Adrenal gland (tissue), 12 donors: Measurements from ENCODE around the gene LRRC36. TPM values are rescaled to one million over a fixed set of nuclear protein-coding genes. Genes with fewer than 3 reads are reported as not detected.
A peak's percentile ranks its signal among the peaks of the same experiment; 100 is the strongest.

Experiments used
- DNase-seq, 7 donors: peaks; one replicate each; pipeline ENCODE4 v3.0.0-alpha.2; 2019 to 2020
- H3K27ac ChIP-seq, 5 donors: fragments of 200-600 bp; sonication (generic) in 4 of 5; 1 replicate in 3 of 5; 2 replicates in 2 of 5; pipeline versions ENCODE4 v1.5.1 to v1.8.0; 2016 to 2020; ENCODE audit warnings: mild to moderate bottlenecking in 1 of 5
- H3K27me3 ChIP-seq: fragments of 200-600 bp; 2 replicates; pipeline ENCODE4 v1.8.0; 2021
- H3K36me3 ChIP-seq, 2 donors: fragments of 200-600 bp; replicated peaks in 1 of 2; 1 replicate in 1 of 2; 2 replicates in 1 of 2; pipeline versions ENCODE4 v1.5.1 to v1.8.0; 2018 to 2022
- H3K4me1 ChIP-seq, 2 donors: fragments of 200-600 bp; replicated peaks in 1 of 2; 1 replicate in 1 of 2; 2 replicates in 1 of 2; pipeline versions ENCODE4 v1.5.1 to v1.8.0; 2018 to 2021
- H3K4me3 ChIP-seq, 4 donors: fragments of 200-600 bp; sonication (generic) in 3 of 4; one replicate each; pipeline ENCODE4 v1.5.1; 2016 to 2018
- H3K9me3 ChIP-seq, 3 donors: fragments of 200-600 bp; sonication (generic) in 1 of 3; replicated peaks in 1 of 3; 1 replicate in 2 of 3; 2 replicates in 1 of 3; pipeline versions ENCODE4 v1.5.1 to v1.8.0; 2016 to 2021
- POLR2A ChIP-seq, 2 donors: fragments of 450-650 bp; IDR thresholded peaks; one replicate each; pipeline ENCODE4 v1.6.1; 2017; ENCODE audit warnings: antibody characterized with exemption in 2 of 2, mild to moderate bottlenecking in 2 of 2, moderate library complexity in 1 of 2
- WGBS, 4 donors: extraction: QIAGEN DNeasy Blood & Tissue Kit in 2 of 4; methylation state at CpG; one replicate each; pipeline versions ENCODE4 v1.1.5 to v1.1.7; 2013 to 2017; 5-methylcytosine and 5-hydroxymethylcytosine counted together
- intact Hi-C, 2 donors: fragments of 100-400 bp; cut with DNase I; formaldehyde crosslinking; loops; one replicate each; pipeline versions ENCODE4 v1.14.1 to v1.15.0; 2022 to 2023
- polyA plus RNA-seq, 3 donors: library from polyadenylated mRNA; stranded (reverse); fragments of 200-250 nt in 2 of 3; fragments of 350-450 nt in 1 of 3; fragmentation: Illumina TruSeq in 1 of 3; extraction: RNeasy Lipid Tissue Mini Kit (QIAGEN cat#74804) in 1 of 3; gene quantifications; one replicate each; pipeline ENCODE4 v1.2.3, GENCODE V29; 2013 to 2014
- total RNA-seq, 9 donors: library from RNA; depleted of rRNA in 4 of 9; stranded (reverse); fragments of >200 nt in 4 of 9; fragments of 120-200 nt in 1 of 9; fragmentation: NEBNext Ultra II Directional in 1 of 9; extraction: Animal tissue kit (Norgen Biotek cat#: 25700) in 1 of 9; gene quantifications; one replicate each; pipeline versions ENCODE4 v1.1.0 to v1.2.4, GENCODE V29; 2013 to 2023
- TF ChIP-seq, protein P1 (sequence below), 6 experiments: fragments of 450-650 bp in 4 of 6; fragments of 200-600 bp in 2 of 6; sonication (generic) in 1 of 6; IDR thresholded peaks; 1 replicate in 5 of 6; 2 replicates in 1 of 6; pipeline versions ENCODE4 v1.5.1 to v1.8.0; 2016 to 2021; ENCODE audit warnings: antibody characterized with exemption in 6 of 6, mild to moderate bottlenecking in 2 of 6, moderate library complexity in 1 of 6
- donor health status: healthy with polysubstance abuse.
- donor health status: Bipolar disorder and iron deficiency.
- donor health status: DM: yes; HTN: yes; CAD: no.
- donor health status: DM: no; HTN: no; CAD: no.
- donor health status: DM: no; HTN: no; CAD: no.
- donor health status: DM: yes; HTN: yes; CAD: no.

Gene LRRC36
- total and polyA plus RNA-seq, 12 donors: 0.15 to 4.7 (median 0.61) TPM; not detected in 5

DNA sequence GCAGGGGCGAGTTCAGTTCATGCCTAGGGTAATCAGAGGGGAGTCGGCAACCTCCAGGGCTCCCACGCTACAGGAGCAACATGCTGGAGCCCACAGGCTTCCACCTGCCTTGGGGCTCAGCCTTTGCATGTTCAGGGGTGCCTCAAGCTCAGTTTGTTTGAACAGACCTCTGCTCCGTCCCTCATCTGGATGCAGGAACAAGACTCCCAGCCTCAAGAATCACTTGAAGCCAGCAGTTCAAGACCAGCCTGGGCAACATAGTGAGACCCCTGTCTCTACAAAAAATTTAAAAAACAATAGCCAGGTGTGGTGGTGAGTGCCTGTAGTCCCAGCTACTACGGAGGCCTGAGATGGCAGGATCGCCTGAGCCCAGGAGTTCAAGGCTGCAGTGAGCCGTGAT, 99.4 kb downstream of the LRRC36 start:
- H3K27me3 ChIP-seq: peaks cover 3% of the 10 kb centered on the region
- H3K36me3 ChIP-seq: no peaks in the 10 kb centered on the region
- no peak for DNase-seq
- H3K9me3 ChIP-seq: no peaks in the 10 kb centered on the region
- no peak overlapping the region for H3K4me3 ChIP-seq
- 73 to 82% (median 78%) methylated on average over 6 to 7 of the region's 7 CpGs for WGBS, 4 donors
- intact Hi-C loops: no loop called here
- H3K27ac ChIP-seq: no peak overlapping the region
- peaks cover 0 to 13% of the 10 kb centered on the region in 2 donors for H3K4me1 ChIP-seq
- TF ChIP-seq, protein P1, sequence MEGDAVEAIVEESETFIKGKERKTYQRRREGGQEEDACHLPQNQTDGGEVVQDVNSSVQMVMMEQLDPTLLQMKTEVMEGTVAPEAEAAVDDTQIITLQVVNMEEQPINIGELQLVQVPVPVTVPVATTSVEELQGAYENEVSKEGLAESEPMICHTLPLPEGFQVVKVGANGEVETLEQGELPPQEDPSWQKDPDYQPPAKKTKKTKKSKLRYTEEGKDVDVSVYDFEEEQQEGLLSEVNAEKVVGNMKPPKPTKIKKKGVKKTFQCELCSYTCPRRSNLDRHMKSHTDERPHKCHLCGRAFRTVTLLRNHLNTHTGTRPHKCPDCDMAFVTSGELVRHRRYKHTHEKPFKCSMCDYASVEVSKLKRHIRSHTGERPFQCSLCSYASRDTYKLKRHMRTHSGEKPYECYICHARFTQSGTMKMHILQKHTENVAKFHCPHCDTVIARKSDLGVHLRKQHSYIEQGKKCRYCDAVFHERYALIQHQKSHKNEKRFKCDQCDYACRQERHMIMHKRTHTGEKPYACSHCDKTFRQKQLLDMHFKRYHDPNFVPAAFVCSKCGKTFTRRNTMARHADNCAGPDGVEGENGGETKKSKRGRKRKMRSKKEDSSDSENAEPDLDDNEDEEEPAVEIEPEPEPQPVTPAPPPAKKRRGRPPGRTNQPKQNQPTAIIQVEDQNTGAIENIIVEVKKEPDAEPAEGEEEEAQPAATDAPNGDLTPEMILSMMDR (IDR thresholded peaks at IDR 0.05): no peak
- TF ChIP-seq POLR2A (IDR thresholded peaks at IDR 0.05): no peak

DNA sequence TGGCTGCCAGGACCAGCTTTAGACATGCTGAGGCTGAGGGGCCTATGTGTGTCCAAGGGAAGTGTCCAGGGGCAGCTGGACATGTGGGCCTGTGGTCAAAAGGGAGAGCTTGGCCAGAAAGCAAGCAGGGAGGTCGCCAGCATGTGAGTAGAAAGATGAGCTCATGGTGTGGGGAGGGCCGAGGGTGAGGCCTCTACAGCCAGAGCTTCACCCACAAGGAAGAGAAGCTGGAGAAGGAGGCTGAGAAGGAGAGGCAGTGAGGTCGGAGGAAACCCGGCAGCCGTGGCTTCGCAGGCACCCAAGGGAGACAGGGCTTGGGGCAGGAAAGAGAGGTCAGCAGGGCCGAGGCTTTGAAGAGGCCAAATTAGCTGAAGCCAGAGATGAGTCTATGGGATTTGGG, 100.3 kb downstream of the LRRC36 start:
- Histone ChIP-seq H3K4me3 (no peak overlapping the region), H3K4me1 (peaks cover 5 to 20% of the 10 kb centered on the region in 2 donors), H3K27ac (no peak overlapping the region), H3K36me3 (no peaks in the 10 kb centered on the region), H3K9me3 (no peaks in the 10 kb centered on the region), H3K27me3 (peaks cover 3% of the 10 kb centered on the region)
- intact Hi-C loops: no loop called here
- DNase-seq: no peak
- WGBS, 4 donors: 65 to 78% (median 73%) methylated on average over 7 of the region's 7 CpGs
- TF ChIP-seq POLR2A (IDR thresholded peaks at IDR 0.05): no peak
- TF ChIP-seq, protein P1 (IDR thresholded peaks at IDR 0.05): no peak

DNA sequence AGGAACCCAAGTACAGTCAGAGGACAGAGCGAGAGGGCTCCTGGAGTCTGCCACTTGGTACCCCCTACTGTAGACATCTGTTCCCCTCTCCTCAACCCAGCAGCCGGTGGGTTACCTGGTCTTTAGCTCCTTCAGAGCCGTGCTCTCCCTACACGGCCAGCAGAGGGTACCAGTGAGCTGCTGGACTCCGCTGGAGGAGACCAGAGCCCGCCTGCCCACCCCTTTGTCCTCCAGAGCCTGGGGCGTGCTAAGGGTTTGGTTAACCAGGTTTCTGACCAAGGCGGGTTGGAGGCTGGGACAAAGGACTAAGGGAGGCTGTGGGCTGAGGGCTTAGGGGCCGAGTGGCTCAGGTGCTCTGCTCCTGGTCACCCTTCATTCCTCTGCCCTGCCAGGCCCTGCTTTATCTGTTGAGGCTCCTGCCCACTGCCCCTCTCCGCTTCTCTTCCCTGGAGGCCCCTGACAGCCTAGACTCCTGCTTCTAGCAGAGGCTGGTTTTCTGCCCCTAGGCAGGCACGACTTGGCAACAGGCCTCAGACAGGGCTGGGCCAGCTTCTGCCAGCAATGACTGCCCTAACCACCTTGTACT, 101.6 kb downstream of the LRRC36 start:
- H3K4me1 ChIP-seq: peaks cover 12 to 26% of the 10 kb centered on the region in 2 donors
- no peak overlapping the region for H3K27ac ChIP-seq
- peak; percentile 63 to 87 (median 83) for DNase-seq
- H3K9me3 ChIP-seq: no peaks in the 10 kb centered on the region
- WGBS, 4 donors: 18 to 28% (median 20%) methylated on average over 10 to 11 of the region's 11 CpGs
- H3K36me3 ChIP-seq: no peaks in the 10 kb centered on the region
- intact Hi-C loops: loop anchor here (2.0 kb wide), 2 partner anchors 39 to 41 kb away; no protein-coding TSS in a partner anchor
- H3K4me3 ChIP-seq: no peak overlapping the region
- H3K27me3 ChIP-seq: peaks cover 3% of the 10 kb centered on the region
- TF ChIP-seq, protein P1 (IDR thresholded peaks at IDR 0.05): peak; percentile 77 to 94 (median 86)
- TF ChIP-seq POLR2A (IDR thresholded peaks at IDR 0.05): no peak

DNA sequence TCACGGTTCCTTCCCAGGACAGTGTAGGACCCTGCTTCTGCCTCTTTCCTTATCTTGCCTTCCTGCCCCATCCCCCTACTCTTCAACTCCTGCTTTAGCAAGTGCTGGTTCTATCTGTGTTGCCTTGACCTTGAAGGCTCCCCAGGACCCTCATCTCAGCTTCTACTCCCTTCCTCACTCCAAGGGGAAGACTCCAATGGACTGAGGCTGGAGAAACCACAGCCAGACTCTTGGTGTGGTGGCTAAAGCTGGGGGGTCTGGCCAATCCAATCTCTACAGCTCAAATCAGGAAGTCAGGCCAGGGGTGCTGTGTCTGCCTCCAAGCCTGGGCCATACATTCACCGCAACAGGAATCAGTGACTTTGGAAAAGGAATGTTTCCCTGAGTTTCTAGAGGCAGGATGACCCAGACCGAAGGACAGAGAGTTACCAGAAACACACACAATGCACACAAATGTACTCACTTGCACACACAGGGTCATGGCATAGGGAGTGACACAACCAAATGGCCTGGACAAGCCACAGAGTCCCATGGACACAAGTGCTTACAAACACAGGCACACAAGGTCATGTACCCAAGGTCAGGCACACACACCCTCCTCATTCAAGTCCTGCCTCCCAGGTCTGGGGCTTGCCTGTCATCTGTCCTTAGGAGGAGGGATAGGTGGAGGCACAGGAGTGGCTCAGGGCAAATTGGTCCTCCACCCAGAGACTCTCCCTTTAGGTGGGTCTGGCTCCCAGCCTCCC, 102.6 kb downstream of the LRRC36 start:
- no peak for TF ChIP-seq POLR2A (IDR thresholded peaks at IDR 0.05)
- TF ChIP-seq, protein P1 (IDR thresholded peaks at IDR 0.05): no peak
- Histone ChIP-seq H3K27ac (no peak overlapping the region), H3K4me3 (no peak overlapping the region), H3K4me1 (peaks cover 12 to 26% of the 10 kb centered on the region in 2 donors), H3K9me3 (no peaks in the 10 kb centered on the region), H3K27me3 (peaks cover 3% of the 10 kb centered on the region), H3K36me3 (no peaks in the 10 kb centered on the region)
- DNase-seq: no peak
- intact Hi-C loops: loop anchor here (2.0 kb wide), 2 partner anchors 38 to 40 kb away; no protein-coding TSS in a partner anchor
- 91 to 94% (median 93%) methylated on average over 3 of the region's 3 CpGs for WGBS, 4 donors
